ENCODE measurements around the gene DMXL1. TPM values are rescaled to one million over a fixed set of nuclear protein-coding genes. Genes with fewer than 3 reads are reported as not detected.

DMXL1 gene
- total RNA-seq, 1 donor from 2014 or later = 31.7 TPM

DNA sequence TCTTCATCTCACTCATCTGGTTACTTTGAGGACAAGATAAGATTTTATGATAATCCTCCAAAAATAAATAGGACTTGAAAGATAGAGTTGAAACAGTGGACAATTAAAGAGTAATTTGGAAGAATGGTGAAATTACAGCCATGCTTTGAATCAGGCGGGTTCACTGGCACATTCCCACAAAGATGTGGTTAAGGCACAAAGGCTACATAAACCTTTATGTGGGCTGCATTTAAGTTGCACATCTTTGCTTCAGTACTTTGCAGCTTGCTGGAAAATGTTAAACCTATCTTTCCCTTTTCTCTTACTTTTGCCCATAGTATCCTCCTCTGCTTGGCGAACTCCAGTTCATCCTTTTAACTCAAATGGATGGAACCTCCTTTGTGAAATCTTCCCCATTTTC, 192.8 kb downstream of the DMXL1 start:
- intact Hi-C loops (cut with micrococcal nuclease) = no loop called here

DNA sequence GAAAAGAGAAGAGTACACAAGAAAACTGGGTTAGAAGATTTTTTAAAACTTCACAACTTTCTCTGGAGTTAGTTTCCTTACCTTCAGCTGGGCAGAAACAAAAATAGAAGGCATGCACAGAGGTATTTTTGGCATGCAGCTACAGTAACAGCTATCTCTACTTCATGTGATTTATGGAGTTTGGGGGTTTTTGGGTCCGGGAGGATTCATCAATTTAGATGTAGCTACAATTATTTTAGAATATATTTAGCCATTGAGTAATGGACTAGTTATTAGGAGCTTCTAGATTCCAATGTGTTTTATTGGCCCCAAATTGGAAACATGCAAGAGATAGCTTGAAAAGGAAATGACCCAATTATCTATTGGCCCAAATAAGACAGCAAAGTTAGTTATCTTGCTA, 193.3 kb downstream of the DMXL1 start:
- intact Hi-C loops (cut with micrococcal nuclease) = no loop called here

GRCh38 chr5:119267958-119268386, 197.1 kb downstream of the DMXL1 start:
- intact Hi-C loops (cut with micrococcal nuclease) = loop anchor here (1.0 to 2.0 kb wide), 8 partner anchors 19 to 280 kb away; partner anchors contain the start of genes DTWD2 and HSD17B4

GRCh38 chr5:119268387-119269060, 197.6 kb downstream of the DMXL1 start:
- intact Hi-C loops (cut with micrococcal nuclease) = loop anchor here (1.0 to 2.0 kb wide), 8 partner anchors 19 to 280 kb away; partner anchors contain the start of genes DTWD2 and HSD17B4

GRCh38 chr5:119269061-119269944, 198.4 kb downstream of the DMXL1 start:
- intact Hi-C loops (cut with micrococcal nuclease) = loop anchor here (2.0 kb wide), 2 partner anchors 39 to 183 kb away; partner anchors contain the start of gene HSD17B4

DNA sequence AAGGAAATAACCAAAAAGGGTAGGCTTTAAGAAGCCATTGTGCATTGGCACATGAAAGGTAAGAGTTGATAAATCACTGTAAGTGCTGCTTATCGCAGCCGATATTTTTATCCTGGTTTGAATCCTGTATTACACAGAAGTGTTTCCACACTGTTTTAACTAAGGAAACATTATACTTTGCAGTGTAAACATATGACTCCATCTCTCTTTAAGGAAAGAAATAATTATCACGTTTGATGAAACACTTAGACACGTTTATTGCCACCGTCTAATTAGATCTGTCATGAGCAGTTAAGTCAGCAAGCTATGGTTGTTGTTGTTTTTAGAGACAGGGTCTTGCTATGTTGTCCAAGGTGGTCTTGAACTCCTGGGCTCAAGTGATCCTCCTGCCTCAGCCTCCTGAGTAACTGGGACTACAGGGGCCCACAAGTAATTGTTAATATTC, 199.3 kb downstream of the DMXL1 start:
- intact Hi-C loops (cut with micrococcal nuclease) = loop anchor here (5.0 kb wide), 1 partner anchor 248 kb away; no protein-coding TSS in a partner anchor

DNA sequence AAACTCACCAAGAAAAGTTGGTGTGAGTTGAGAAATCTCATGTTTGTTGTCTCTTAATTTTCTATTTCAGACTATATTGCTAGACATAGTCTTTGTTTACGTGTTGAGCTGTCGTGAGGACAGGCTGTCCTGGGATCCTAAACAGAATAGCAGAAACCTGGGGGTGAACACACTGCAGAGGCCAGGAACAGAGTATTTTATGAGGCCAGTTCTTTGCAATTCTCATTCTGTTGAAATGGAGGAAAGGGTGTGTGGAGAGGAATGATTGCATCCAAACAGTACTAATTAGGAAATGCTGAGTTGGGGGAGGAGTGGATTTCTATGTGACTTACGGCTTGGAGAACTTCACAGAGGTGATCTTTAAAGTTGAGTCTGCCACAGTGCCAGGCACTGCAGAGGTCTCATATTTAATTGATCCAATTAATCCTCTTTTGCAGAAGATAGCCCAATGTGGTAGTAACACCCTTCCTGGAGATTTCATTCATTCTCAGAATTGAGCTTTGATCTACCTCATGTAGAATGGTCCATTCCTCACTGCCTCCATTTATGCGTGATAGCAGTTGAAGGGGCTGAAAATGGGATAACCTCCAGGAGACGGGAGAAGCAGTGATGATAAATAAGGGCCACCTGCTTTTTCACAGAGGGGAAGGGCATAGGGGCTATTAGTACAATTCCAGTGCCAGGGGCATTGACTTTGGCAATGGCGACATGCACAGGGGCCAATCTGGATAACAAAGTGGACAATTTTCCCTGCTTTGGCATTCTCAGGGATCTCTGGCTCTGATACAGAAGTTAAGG, 200.3 kb downstream of the DMXL1 start:
- intact Hi-C loops (cut with micrococcal nuclease) = loop anchor here (5.0 kb wide), 1 partner anchor 249 kb away; no protein-coding TSS in a partner anchor

DNA sequence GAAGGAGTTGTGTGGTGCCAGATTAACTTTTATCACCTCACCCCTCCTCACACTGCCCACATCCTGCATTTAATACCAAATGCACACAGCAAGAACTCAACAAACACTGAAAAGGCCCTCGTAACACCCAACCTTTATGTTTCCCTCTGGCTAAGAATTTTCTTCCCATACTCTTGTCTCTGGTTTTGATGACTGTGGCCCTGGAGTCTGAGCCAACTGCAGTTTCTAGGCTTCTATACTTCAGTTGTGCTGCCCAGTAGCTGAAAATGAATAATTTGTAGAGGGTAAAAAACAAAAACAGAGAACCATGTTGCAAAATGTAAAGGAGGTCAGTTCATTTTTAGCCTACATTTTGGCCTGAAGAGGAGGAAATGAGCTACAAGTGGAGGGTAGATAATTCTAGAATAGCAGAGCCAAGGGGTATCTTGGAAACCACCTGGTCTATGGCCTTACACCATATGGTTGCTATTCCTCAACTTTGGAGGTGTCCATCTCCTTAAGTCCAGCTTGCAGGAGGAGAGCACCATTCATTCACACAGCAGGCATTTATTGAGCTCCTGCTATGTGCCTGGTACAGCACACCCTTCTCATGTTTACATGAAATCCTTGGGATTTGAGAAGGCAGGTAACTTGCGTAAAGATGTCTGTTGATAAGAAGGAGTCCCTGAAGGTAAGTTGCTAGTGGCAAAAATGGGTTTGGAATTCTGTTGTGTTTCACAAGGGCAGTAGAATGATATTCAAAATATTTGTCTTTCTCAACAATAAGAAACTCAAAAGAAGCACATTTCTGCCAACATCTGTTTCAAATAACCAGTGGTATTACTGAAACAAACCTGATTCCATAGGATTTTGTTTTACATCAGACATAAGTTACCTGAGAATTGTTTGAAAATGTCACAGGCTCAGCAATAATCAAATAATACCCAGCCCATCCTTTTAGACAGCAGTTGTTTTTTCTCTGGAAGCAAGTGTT, 201.2 kb downstream of the DMXL1 start:
- intact Hi-C loops (cut with micrococcal nuclease) = loop anchor here (5.0 kb wide), 1 partner anchor 250 kb away; no protein-coding TSS in a partner anchor

DNA sequence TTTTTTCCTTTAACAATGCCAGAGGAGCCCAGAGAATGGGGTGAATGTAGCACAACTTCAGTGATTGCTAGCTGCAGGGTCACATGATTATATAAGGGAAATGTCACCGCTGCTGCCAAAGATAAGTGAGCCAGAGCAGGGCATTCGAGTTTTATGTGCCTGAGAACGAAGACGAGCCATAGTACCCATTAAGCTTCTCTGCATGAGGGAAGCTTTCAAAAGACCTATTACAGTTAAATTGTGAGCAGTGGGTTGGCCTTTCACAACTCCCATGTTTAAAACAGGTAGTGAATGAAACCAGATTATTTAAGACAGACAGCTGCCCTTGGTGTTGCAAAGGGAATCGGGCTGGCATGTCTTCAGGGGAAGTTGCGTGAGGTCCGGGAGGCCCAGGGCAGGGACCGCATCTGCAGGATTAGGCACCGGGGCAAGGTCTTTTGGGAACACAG, 202.5 kb downstream of the DMXL1 start:
- intact Hi-C loops (cut with micrococcal nuclease) = loop anchor here (5.0 kb wide), 1 partner anchor 251 kb away; no protein-coding TSS in a partner anchor

DNA sequence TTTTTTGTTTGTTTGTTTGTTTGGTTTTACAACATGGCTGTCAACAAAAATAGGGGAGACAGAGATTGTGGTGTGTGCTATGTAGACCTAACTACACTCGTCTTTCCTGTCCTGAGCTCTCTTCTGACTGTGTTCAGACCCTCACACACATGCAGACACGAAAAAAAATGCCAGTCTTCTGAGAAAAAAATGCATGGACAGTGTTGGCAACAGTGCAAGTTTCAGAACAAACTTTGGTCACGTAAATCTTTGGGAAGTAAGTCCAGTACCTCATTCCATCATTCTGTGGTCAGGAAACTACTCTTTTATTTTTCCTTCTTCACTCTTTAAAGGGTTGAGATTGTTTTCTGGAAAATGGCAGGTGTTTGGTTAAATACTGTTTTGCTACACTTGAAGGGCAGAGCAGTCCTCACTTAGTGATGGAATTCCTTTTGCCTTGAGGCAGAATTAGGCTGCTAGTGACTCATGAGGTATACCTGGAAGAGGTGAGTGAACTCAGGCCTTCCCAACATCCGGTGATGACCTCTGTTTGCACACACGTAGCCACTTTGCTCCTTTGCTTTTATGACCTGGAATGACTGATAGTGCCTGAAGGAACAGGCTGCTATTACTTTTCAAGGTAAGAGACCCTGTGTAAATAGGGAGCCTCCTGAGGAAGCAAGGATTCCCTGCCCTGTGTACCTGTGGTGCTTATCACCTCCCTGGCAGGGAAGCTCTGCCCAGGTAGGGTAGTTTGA, 203.3 kb downstream of the DMXL1 start:
- intact Hi-C loops (cut with micrococcal nuclease) = loop anchor here (5.0 kb wide), 1 partner anchor 252 kb away; no protein-coding TSS in a partner anchor

DNA sequence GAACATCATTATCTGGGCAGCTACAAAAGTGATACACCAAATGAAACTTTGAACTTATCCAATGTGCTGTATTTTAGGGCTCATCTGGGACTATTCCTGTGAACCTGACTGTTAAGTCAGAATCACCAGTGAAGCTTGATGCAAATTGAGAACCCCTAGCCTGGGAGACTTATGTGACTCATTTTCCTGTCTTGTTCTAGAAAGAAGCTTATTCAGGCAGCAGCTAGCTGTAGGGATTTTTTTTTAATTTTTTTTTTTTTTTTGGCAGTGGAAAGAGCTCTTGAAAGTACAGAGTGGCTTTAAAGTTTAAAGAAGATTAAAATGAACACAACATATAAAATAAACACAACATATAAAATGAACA, 203.9 kb downstream of the DMXL1 start:
- intact Hi-C loops (cut with micrococcal nuclease) = loop anchor here (5.0 kb wide), 1 partner anchor 252 kb away; no protein-coding TSS in a partner anchor

DNA sequence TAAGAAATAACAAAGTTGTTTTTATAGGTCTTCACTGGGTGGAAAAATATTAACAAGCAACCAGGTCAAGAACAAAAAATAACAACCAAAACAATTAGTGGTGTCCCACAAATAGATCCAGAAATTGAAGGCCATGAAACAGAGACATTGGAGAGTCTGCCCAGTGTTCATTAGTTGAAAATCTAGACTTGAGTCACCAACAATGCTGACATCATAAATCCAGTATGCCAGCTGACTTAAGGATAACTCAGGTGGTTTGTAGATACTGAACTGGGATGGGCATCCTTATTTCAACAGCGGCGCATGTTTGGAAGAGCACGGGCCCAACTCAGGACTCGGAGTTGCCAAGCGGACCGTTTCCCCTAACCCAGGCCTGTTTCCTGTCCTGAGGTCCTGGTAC, 204.3 kb downstream of the DMXL1 start:
- intact Hi-C loops (cut with micrococcal nuclease) = no loop called here

DNA sequence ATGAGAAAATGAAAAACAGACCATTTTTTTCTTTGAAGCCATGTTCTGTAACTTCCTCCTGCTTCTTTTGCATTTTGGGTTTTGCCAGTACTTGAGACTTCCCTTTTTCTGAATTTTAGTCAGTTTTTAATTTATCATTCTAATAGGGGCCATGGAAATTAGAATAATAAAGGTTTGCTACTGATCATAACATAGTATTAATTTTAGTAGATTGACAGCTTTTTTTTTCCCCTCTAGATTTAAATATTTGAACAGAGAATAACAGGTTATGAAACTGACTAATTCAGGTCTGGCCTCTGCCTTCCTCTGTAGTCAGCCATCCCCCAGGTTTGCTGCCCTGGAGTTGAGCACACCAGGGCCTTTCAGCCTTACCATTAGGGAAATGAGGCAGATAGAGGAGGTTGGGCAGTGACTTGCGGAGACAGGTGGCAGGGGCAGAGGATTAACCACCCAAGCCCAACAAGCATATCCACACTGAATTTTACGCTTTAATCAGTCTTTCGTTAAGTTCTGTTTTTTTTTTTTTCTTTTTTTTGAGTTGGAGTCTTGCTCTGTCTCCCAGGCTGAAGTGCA, 204.8 kb downstream of the DMXL1 start:
- intact Hi-C loops (cut with micrococcal nuclease) = no loop called here

GRCh38 chr5:119276978-119277377, 206.1 kb downstream of the DMXL1 start:
- intact Hi-C loops (cut with micrococcal nuclease) = no loop called here

DNA sequence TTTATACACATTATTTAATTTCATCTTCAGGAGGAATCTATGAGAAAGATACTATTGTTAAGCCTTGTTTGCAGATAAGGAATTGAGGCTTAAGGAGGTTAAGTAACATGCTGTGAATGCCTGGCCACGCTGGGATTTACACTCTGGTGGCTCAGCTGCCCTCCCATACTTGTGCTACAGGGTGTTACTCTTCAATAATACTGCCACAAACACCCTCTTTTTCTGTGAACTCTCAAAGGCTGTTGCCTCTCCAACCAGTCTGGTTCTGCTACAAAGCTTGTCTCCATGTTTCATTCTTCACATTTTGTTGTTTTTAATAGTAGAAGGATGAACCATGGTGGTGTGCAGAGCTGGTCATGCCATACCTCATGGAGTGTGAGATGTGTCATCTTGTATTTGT, 208.2 kb downstream of the DMXL1 start:
- intact Hi-C loops (cut with micrococcal nuclease) = no loop called here

DNA sequence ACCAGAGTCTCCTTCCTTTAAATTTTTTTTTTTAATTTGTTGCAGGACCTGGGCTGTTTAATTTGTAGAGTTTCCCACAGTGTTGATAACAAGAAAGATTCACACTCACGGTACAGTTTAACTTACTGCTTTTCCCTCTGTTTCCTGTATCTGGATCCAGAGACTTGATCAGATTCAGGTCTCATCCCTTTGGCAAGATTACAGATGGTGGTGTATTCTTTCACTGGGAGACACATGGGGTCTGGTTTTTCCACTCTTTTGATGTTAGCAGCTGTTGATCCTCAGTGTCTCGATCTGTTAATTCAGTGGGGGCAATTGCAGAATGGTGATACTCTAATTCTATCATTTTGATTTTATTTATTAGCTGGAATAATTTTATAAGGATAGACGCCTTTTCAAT, 209.5 kb downstream of the DMXL1 start:
- intact Hi-C loops (cut with micrococcal nuclease) = no loop called here

DNA sequence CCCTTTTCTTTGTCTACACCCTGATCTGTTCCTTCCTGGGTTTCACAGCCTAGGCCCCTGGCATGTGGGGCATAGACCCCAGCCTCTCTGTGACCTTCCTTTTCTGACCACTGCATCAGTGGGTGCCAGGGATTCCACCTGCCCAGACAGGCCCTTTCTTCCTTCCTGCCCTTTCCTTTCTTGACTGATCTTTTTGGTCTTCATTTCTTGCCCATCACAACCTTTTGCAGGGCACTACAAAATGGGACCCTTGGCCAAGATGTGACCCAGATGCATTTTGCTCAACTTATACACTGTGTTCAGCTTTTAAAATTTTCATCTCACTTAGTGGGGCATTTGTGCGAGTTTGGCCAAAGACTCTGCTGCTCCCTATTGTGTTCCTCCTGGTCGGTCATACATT, 211.7 kb downstream of the DMXL1 start:
- intact Hi-C loops (cut with micrococcal nuclease) = no loop called here

DNA sequence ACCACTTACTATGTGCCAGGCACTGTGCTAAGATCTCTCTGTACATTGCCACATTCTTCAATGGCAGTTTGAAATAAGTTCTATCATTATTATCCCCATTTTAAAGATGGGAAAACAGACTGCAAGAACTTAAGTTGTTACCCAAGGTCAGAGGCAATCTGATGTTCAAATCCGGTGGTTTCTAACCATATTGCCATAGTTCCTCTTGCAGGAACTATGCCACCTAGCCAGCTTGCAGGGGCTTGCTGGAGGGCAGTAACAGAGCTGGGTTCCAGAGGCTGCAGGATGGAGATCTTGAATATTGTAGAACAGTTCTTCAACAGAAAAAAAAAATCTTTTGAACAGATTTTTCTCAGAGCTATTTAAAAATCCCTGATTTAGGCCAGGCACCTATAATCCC, 213.1 kb downstream of the DMXL1 start:
- intact Hi-C loops (cut with micrococcal nuclease) = no loop called here
